Measurements from ENCODE around the gene TNFSF13. TPM values are rescaled to one million over a fixed set of nuclear protein-coding genes. Genes with fewer than 3 reads are reported as not detected.

Gene TNFSF13
- total RNA-seq, 4 donors from 2014 or later = 6.8 to 56.9 (median 25.8) TPM

- Histone ChIP-seq H3K36me3 (no peaks in the 10 kb centered on the region), H3K4me3 (no peak overlapping the region), H3K27ac (no peak overlapping the region), H3K4me1 (peaks cover 0 to 6% of the 10 kb centered on the region in 2 donors), H3K9me3 (no peaks in the 10 kb centered on the region), H3K27me3 (no peaks in the 10 kb centered on the region)
- DNase-seq = no peak
- TF ChIP-seq POLR2A (IDR thresholded peaks at IDR 0.05) (no peak), CTCF (IDR thresholded peaks at IDR 0.05) (no peak)
- intact Hi-C loops (cut with DNase I; ENCODE audit: low total_unique reads) = no loop called here
Observed at GRCh38 chr17:7575959-7576358, 17.4 kb downstream of the TNFSF13 start.

- Histone ChIP-seq H3K4me1 (peaks cover 0 to 6% of the 10 kb centered on the region in 2 donors), H3K27ac (no peak overlapping the region)
- intact Hi-C loops (cut with DNase I; ENCODE audit: low total_unique reads) = no loop called here
Observed at GRCh38 chr17:7576432-7576937, 17.9 kb downstream of the TNFSF13 start.

GRCh38 chr17:7577327-7578199, 19.0 kb downstream of the TNFSF13 start:
- no peaks in the 10 kb centered on the region for H3K36me3 ChIP-seq
- DNase-seq = no peak
- H3K27me3 ChIP-seq = no peaks in the 10 kb centered on the region
- H3K9me3 ChIP-seq = no peaks in the 10 kb centered on the region
- intact Hi-C loops (cut with DNase I; ENCODE audit: low total_unique reads) = no loop called here
- H3K4me1 ChIP-seq = peaks cover under 1 to 7% of the 10 kb centered on the region in 2 donors
- no peak for TF ChIP-seq CTCF (IDR thresholded peaks at IDR 0.05)
- TF ChIP-seq POLR2A (IDR thresholded peaks at IDR 0.05) = no peak
- no peak overlapping the region for H3K4me3 ChIP-seq
- H3K27ac ChIP-seq = no peak overlapping the region

More at GRCh38 chr17:7576432-7576937, 17.9 kb downstream of the TNFSF13 start:
- no peaks in the 10 kb centered on the region for H3K27me3 ChIP-seq
- H3K36me3 ChIP-seq = no peaks in the 10 kb centered on the region
- no peak overlapping the region for H3K4me3 ChIP-seq
- no peak for DNase-seq
- no peak for TF ChIP-seq POLR2A (IDR thresholded peaks at IDR 0.05)
- TF ChIP-seq CTCF (IDR thresholded peaks at IDR 0.05) = no peak
- H3K9me3 ChIP-seq = no peaks in the 10 kb centered on the region

GRCh38 chr17:7579001-7579833, 20.7 kb downstream of the TNFSF13 start, which contains the start of gene CD68:
Gene CD68 (plus strand): TSS chr17:7579638. CDS start chr17:7579678, 40 bp downstream.
- H3K36me3 ChIP-seq = no peaks in the 10 kb centered on the region
- no peaks in the 10 kb centered on the region for H3K9me3 ChIP-seq
- DNase-seq = peak; percentile 54 to 74
- peak within 1 kb of the TSS; percentile 76 for H3K27ac ChIP-seq
- TF ChIP-seq CTCF (IDR thresholded peaks at IDR 0.05) (no peak), POLR2A (IDR thresholded peaks at IDR 0.05) (peak in 1 of 2 donors; percentile 30)
- no peaks in the 10 kb centered on the region for H3K27me3 ChIP-seq
- H3K4me3 ChIP-seq = no peak within 1 kb of the TSS
- intact Hi-C loops (cut with DNase I; ENCODE audit: low total_unique reads) = no loop called here
- peaks cover 7 to 8% of the 10 kb centered on the region in 2 donors for H3K4me1 ChIP-seq

Data from uterus (tissue), 4 donors.